Activated effector memory CD4-positive, alpha-beta T cell treated with anti-CD3 and anti-CD28 coated beads, Interleukin-2, amount 50 U/mL, for 16 hours (primary cell): ENCODE results near the gene ZNF17.
A peak's percentile ranks its signal among the peaks of the same experiment; 100 is the strongest.
"Not testable (repeated sequence)": the region's sequence is repeated elsewhere in the genome, so short reads cannot be mapped to it uniquely, and the experiment has no call there.

Experiments used
- DNase-seq: peaks from one replicate; pipeline ENCODE4 v3.0.0-alpha.2; 2020

Gene ZNF17

DNA sequence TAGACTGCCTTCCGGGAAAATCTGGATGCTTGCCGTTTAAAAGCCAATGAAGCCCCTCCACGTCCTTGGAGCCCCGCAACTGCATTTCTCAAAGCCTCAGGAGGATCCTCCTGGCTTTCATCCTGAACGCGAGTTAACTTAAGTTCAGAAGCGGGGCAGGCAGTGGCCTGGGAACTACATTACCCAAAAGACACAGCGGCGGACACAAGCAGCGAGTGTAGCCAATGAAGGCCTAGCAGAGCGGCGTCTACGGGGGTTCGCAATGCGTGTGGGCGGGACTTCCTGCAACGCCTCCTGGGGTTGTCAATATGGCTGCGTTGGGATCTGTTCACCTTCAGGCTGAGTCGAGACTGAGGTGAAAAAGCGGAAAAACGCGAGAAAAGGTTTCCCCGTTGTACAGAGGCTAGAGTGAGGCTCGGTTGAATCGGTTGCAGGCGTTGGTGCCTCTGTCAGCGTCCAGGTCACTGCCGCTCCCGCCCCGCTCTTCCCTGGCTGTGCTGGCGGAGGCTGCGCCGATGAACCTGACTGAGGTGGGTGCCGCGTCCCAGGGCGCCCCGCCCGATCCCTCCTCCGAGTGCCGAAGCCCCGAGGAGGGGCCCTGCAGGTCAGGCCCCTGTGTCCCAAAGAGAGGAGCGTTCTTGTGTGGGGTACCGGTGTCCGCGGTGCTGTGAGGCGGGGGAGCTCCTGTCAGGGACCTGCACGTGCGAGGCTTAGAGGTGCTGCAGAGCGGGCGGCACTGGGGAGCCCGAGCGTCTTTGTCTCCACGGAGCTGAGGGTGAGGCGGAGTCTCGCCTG, at the start of gene ZNF17:
TSS of gene ZNF17 (plus strand) at position 285 of the 795 bp plus-strand sequence. CDS start 2,455 bp downstream, outside the sequence.
- peak; percentile 97 for DNase-seq

GRCh38 chr19:57362419-57362818, 48.5 kb upstream of the ZNF17 start:
- DNase-seq: no peak

GRCh38 chr19:57362997-57363687, 47.8 kb upstream of the ZNF17 start, which contains the start of the genes TRAPPC2B and ZNF547:
TRAPPC2B (plus strand) TSS chr19:57363551; CDS start chr19:57364834, 1,283 bp downstream.
ZNF547 (plus strand) TSS chr19:57363551; CDS start chr19:57368556, 5,005 bp downstream.
- DNase-seq: peak; percentile 99

GRCh38 chr19:57363688-57364181, 47.2 kb upstream of the ZNF17 start:
- DNase-seq: no peak

DNA sequence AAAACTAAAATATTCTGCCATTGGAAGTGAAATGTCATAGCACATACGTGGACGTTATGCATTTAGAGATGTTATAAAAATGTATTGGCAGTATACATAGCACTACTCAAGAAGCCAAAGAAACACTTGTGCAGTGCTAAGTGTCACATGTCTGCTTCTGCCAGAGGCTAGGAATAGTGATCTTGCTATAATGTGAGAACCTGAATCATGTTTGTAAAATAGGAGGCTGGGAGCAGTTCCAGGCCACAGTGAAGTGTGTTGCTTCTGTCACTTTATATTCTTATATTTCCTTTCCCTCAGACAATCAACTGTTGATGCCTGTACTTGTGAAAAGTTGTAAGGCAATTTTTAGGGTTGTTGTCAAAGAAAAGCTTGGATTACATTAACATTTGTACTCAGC, 44.2 kb upstream of the ZNF17 start:
- DNase-seq: no peak

DNA sequence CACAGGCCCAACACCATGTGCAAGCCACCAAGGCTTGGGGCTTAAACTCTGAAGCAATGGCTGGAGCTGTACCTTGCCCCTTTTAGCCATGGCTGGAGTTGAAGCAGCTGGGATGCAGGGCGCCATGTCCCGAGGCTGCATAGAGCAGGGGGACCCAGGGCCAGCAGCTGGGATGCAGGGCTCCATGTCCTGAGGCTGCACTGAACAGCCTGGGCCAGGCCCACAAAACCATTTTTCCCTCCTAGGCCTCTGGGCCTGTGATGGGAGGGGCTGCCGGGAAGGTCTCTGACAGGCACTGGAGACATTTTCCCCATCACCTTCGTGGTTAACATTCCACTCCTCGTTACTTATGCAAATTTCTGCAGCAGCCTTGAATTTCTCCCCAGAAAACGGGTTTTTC, 36.8 kb upstream of the ZNF17 start:
- DNase-seq: no peak

DNA sequence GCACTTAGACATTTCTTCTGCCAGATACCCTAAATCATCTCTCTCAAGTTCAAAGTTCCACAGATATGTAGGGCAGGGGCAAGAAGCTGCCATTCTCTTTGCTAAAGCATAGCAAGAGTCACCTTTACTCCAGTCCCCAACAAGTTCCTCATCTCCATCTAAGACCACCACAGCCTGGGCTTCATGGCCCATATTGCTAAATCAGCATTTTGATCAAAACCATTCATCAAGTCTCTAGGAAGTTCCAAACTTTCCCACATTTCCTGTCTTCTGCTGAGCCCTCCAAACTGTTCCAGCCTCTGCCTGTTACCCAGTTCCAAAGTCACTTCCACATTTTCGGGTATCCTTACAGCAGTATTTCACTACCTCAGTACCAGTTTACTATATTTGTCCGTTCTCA, 36.3 kb upstream of the ZNF17 start:
- DNase-seq: not testable (repeated sequence)

- no peak for DNase-seq
Observed at GRCh38 chr19:57376151-57376550, 34.8 kb upstream of the ZNF17 start.

DNA sequence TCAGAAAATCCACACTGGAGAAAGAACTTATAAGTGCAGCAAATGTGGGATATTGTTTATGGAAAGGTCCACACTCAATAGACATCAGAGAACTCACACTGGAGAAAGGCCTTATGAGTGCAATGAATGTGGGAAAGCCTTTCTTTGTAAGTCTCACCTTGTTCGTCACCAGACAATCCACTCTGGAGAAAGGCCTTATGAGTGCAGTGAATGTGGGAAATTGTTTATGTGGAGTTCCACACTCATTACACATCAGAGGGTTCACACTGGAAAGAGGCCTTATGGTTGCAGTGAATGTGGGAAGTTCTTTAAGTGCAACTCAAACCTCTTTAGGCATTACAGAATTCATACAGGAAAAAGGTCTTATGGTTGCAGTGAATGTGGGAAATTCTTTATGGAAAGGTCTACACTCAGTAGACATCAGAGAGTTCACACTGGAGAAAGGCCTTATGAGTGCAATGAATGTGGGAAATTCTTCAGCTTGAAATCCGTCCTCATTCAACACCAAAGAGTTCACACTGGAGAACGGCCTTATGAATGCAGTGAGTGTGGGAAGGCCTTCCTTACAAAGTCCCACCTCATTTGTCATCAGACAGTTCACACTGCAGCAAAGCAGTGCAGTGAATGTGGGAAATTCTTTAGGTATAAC, 33.3 kb upstream of the ZNF17 start:
- DNase-seq: no peak

DNA sequence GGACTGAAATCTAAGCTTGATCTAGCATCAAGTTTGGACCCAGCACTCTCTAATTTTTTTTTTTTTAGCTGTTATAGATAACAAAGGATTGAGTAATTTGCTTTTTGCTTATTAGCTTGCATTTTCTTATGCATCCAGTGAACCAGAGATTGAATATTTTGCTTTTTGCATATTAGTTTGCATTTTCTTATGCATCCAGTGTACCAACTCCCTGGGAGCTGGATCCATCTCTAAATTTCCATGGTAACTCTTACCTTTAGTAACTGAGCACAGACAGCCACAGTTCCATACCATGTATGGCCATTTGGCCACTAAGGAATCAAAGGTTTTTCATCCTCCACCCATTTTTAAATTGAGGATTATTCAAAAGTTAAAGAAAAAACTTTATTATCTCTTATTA, 30.0 kb upstream of the ZNF17 start:
- no peak for DNase-seq

GRCh38 chr19:57382806-57383488, 28.0 kb upstream of the ZNF17 start:
- DNase-seq: no peak

GRCh38 chr19:57389194-57389729, 21.7 kb upstream of the ZNF17 start:
- DNase-seq: no peak

- DNase-seq: peak; percentile 99
Observed at GRCh38 chr19:57389730-57390598, 21.0 kb upstream of the ZNF17 start, which contains the start of gene ZNF548. ZNF548 (plus strand) TSS chr19:57389854; CDS start chr19:57390100, 246 bp downstream.

- DNase-seq: no peak
Observed at GRCh38 chr19:57395710-57396109, 15.3 kb upstream of the ZNF17 start.

- no peak for DNase-seq
Observed at GRCh38 chr19:57398868-57399267, 12.1 kb upstream of the ZNF17 start.

DNA sequence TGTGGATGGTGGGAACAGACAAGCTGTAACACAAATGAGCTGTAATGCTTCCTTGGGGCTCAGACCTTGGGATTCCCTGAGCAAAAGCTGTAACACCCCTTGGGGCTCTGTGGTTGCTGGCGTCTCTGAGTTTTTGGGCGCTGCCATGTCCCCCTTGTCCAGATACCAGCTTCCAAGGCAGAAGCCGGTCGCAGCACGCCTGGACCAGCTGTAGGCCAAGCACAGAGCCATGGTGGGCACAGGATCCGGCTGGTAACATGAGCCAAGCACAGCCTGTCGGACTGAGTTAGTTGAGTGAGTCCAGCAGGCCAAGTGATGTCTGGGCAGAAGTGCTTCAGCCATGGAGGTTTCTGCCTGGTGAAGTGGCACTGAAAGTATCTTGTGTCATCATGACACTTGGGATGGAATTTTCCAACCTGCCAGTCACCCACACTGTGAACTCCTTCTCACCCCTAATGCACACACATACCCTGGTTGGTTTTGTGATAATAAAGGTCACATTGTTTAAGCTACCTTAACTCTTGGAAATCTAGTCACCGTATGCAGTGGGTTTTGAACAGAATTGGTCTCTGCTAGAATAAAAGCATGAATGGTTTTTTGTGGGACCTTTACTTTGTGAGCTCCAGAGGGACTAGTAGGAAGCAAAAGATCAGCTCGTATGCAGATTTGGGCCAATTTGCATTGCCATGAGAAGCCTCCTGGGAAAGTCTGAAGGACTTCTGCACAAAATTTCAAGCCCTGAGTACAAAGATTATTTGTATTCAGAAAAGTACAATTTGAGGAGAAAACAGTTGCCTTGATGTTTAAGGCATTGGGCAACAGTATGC, 7.0 kb upstream of the ZNF17 start:
- no peak for DNase-seq

DNA sequence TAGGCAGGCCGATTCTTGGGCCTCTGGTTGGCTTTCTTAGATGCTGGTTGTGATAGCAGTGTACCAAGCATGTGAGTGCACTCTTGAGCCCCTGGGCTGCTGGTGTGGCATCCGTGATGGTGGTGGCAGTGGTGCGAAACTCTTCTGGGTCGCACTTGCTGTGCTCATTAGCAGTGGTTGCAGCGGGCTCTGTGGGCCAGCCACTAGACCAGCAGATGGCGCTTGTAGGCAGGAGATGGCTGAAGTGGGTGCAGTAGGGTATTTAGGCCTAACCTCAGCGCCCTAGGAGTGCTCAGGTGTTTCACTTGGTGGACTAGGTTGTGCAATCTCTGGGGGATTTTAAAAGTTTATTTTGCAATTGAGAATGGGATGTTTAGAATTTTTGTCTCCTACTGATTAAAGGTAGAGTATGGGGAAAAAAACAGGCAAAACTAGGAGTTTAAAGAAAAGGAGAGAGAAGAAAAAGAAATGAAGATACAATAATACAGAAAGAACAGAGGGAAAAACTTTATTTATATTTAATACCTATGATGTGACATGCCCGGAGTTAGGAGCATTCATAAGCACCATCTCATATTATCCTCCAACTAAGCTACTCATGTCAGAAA, 4.3 kb upstream of the ZNF17 start:
- DNase-seq: peak; percentile 88

- no peak for DNase-seq
Observed at GRCh38 chr19:57419439-57419838, 8.5 kb downstream of the ZNF17 start.

DNA sequence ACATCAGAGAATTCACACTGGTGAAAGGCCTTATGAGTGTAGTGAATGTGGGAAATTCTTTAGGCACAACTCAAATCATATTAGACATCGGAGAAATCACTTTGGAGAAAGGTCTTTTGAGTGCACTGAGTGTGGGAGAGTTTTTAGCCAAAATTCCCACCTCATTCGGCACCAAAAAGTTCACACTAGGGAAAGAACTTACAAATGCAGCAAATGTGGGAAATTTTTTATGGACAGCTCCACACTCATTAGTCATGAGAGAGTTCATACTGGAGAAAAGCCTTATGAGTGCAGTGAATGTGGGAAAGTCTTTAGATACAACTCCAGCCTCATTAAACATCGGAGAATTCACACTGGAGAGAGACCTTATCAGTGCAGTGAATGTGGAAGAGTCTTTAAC, 10.1 kb downstream of the ZNF17 start:
- no peak for DNase-seq
